H1 (cell line): Measurements from ENCODE around the gene TGM2. TPM values are rescaled to one million over a fixed set of nuclear protein-coding genes. Genes with fewer than 3 reads are reported as not detected.

Experiments
- ASH2L ChIP-seq: fragments of 200-600, 300-600 bp; sonication (generic); IDR thresholded peaks from one replicate; pipeline ENCODE4 v1.7.1; 2017; ENCODE audit warnings: low read length
- CBX8 ChIP-seq: fragments of 300-800, 300-1000 bp; sonication (generic); IDR thresholded peaks from 2 replicates; pipeline ENCODE4 v1.7.1; 2016; ENCODE audit warnings: low read depth, low read length, borderline replicate concordance
- CREB1 ChIP-seq: IDR thresholded peaks from 2 replicates; pipeline ENCODE4 v1.6.1; 2012; ENCODE audit warnings: inconsistent platforms
- E2F6 ChIP-seq: IDR thresholded peaks from 2 replicates; pipeline ENCODE4 v1.6.1; 2012; ENCODE audit warnings: inconsistent platforms
- MAX ChIP-seq: IDR thresholded peaks from 2 replicates; pipeline ENCODE4 v1.6.1; 2012; ENCODE audit warnings: inconsistent platforms
- NANOG ChIP-seq: IDR thresholded peaks from 2 replicates; pipeline ENCODE4 v1.6.1; 2011; ENCODE audit warnings: low read length, low read depth, mild to moderate bottlenecking, inconsistent platforms; ENCODE audit not compliant: insufficient read depth, poor library complexity, severe bottlenecking
- POLR2A ChIP-seq, 2 experiments: IDR thresholded peaks; 1 replicate in 1 of 2; 2 replicates in 1 of 2; pipeline ENCODE4 v1.6.1; 2011; ENCODE audit warnings: low read depth in 2 of 2, low read length in 2 of 2, mild to moderate bottlenecking in 2 of 2; ENCODE audit errors: control extremely low read depth in 1 of 2
- SAP30 ChIP-seq: fragments of 300-600 bp; sonication (generic); IDR thresholded peaks from 2 replicates; pipeline ENCODE4 v1.7.1; 2012; ENCODE audit warnings: low read length, moderate library complexity, mild to moderate bottlenecking, inconsistent platforms; ENCODE audit not compliant: insufficient read depth, insufficient replicate concordance
- SP1 ChIP-seq: IDR thresholded peaks from 2 replicates; pipeline ENCODE4 v1.6.1; 2011; ENCODE audit warnings: low read depth, low read length
- TCF12 ChIP-seq: IDR thresholded peaks from 2 replicates; pipeline ENCODE4 v1.6.1; 2011; ENCODE audit warnings: low read depth, mild to moderate bottlenecking, low read length
- polyA plus RNA-seq, 7 experiments: library from polyadenylated mRNA; depleted of rRNA in 3 of 7; stranded (reverse) in 5 of 7; unstranded in 2 of 7; fragments of >200 nt in 5 of 7; fragments of 200-250 nt in 2 of 7; gene quantifications; 1 replicate in 5 of 7; 2 replicates in 1 of 7; 4 replicates in 1 of 7; pipeline versions ENCODE4 v1.2.1 to v1.2.3, GENCODE V29; 2011 to 2013; ENCODE audit warnings: missing spikeins in 2 of 7, mixed read lengths in 2 of 7
- total RNA-seq: library from RNA; stranded (reverse); fragmentation: NEBNext Ultra II Directional; extraction: Animal tissue kit (Norgen Biotek cat#: 25700); gene quantifications from 2 replicates; pipeline ENCODE4 v1.2.1, GENCODE V29; 2021
- TF ChIP-seq, protein P1 (sequence below): IDR thresholded peaks from 2 replicates; pipeline ENCODE4 v1.6.1; 2011; ENCODE audit warnings: low read depth, mild to moderate bottlenecking, low read length; ENCODE audit not compliant: insufficient read depth

Gene TGM2
- total and polyA plus RNA-seq, 2 of the 8 experiments (the other 6 are each of a cell fraction or from before 2014, with no cell fraction given), result 0.86 to 1.0 TPM

DNA sequence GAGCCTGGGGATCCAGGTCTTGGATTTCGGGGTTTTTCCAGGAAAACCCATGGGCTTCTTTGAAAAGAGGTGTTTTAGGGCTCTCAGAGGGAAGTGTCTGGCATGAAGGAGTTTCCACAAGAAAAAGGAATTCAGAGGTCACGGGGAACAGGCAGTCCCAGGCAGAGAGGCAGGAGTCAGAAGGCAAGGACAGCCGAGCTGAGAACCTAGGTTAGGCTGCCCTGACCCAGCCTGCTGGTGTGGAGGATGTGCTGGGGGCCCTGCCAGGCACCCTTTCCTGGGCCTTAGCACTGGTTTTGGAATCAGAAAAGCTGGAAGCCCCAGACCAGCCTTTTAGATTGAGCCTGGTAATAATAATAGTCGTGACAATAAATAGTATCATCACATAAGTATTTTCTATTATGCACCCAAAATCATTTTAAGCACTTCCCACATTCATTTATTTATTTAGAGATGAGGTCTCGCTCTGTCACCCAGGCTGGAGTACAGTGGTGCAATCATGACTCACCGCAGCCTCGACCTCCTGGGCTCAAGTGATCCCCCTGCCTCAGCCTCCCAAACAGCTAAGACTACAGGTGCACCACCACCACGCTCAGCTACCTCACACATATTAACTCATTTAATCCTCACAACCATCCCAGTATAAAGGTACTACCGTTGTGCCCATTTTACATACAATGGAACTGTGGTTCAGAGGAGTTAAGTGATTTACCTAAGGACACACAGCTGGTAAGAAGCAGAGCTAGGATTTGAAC, 19.9 kb downstream of the TGM2 start (continued):
- TF ChIP-seq, protein P1, sequence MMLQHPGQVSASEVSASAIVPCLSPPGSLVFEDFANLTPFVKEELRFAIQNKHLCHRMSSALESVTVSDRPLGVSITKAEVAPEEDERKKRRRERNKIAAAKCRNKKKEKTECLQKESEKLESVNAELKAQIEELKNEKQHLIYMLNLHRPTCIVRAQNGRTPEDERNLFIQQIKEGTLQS, result no peak
- TF ChIP-seq SAP30, result no peak
- TF ChIP-seq CREB1, result no peak
- no peak for TF ChIP-seq E2F6
- no peak for TF ChIP-seq MAX
- TF ChIP-seq TCF12, result no peak
- TF ChIP-seq SP1, result no peak
- TF ChIP-seq ASH2L, result no peak
- no peak for TF ChIP-seq POLR2A (IDR thresholded peaks at IDR 0.05; ENCODE audit: control extremely low read depth in 1 of 2, low read depth in 2 of 2, low read length in 2 of 2)
- TF ChIP-seq CBX8, result no peak
- no peak for TF ChIP-seq NANOG
- TF ChIP-seq, all 59 proteins: peak for 0
